ENCODE measurements around the gene RIN3.

RIN3 gene

GRCh38 chr14:92628636-92629035, 115.1 kb downstream of the RIN3 start:
- H3K36me3 ChIP-seq (ENCODE audit: control insufficient read depth in 1 of 2, insufficient read depth in 2 of 2, low read length in 2 of 2), result peaks cover 0 to 13% of the 10 kb centered on the region in 2 donors
- no peaks in the 10 kb centered on the region for H3K27me3 ChIP-seq (ENCODE audit: low read depth, low read length)
- no peak overlapping the region for H3K27ac ChIP-seq (ENCODE audit: low read length)
- no peak overlapping the region for H3K4me3 ChIP-seq (ENCODE audit: low read depth in 1 of 2, low read length in 2 of 2)
- H3K9me3 ChIP-seq (ENCODE audit: control insufficient read depth in 1 of 2, low read length in 2 of 2), result peaks cover 8 to 12% of the 10 kb centered on the region in 2 donors
- H3K4me1 ChIP-seq (ENCODE audit: control insufficient read depth in 1 of 2, insufficient read depth in 2 of 2, low read length in 2 of 2), result no peaks in the 10 kb centered on the region

- no peaks in the 10 kb centered on the region for H3K27me3 ChIP-seq (ENCODE audit: low read depth, low read length)
- H3K4me3 ChIP-seq (ENCODE audit: low read depth in 1 of 2, low read length in 2 of 2), result no peak overlapping the region
- H3K9me3 ChIP-seq (ENCODE audit: control insufficient read depth in 1 of 2, low read length in 2 of 2), result peaks cover 8 to 12% of the 10 kb centered on the region in 2 donors
- peaks cover 0 to 13% of the 10 kb centered on the region in 2 donors for H3K36me3 ChIP-seq (ENCODE audit: control insufficient read depth in 1 of 2, insufficient read depth in 2 of 2, low read length in 2 of 2)
- H3K27ac ChIP-seq (ENCODE audit: low read length), result no peak overlapping the region
- no peaks in the 10 kb centered on the region for H3K4me1 ChIP-seq (ENCODE audit: control insufficient read depth in 1 of 2, insufficient read depth in 2 of 2, low read length in 2 of 2)
Observed at GRCh38 chr14:92630367-92630766, 116.8 kb downstream of the RIN3 start.

GRCh38 chr14:92631098-92631497, 117.5 kb downstream of the RIN3 start:
- H3K4me3 ChIP-seq (ENCODE audit: low read depth in 1 of 2, low read length in 2 of 2), result no peak overlapping the region
- H3K27me3 ChIP-seq (ENCODE audit: low read depth, low read length), result no peaks in the 10 kb centered on the region
- H3K9me3 ChIP-seq (ENCODE audit: control insufficient read depth in 1 of 2, low read length in 2 of 2), result peaks cover 8 to 12% of the 10 kb centered on the region in 2 donors
- no peak overlapping the region for H3K27ac ChIP-seq (ENCODE audit: low read length)
- peaks cover 0 to 13% of the 10 kb centered on the region in 2 donors for H3K36me3 ChIP-seq (ENCODE audit: control insufficient read depth in 1 of 2, insufficient read depth in 2 of 2, low read length in 2 of 2)
- H3K4me1 ChIP-seq (ENCODE audit: control insufficient read depth in 1 of 2, insufficient read depth in 2 of 2, low read length in 2 of 2), result no peaks in the 10 kb centered on the region

GRCh38 chr14:92632546-92633273, 119.1 kb downstream of the RIN3 start:
- H3K27ac ChIP-seq (ENCODE audit: low read length), result no peak overlapping the region

GRCh38 chr14:92633274-92633616, 119.7 kb downstream of the RIN3 start:
- no peak overlapping the region for H3K27ac ChIP-seq (ENCODE audit: low read length)
- no peaks in the 10 kb centered on the region for H3K36me3 ChIP-seq (ENCODE audit: control insufficient read depth in 1 of 2, insufficient read depth in 2 of 2, low read length in 2 of 2)
- no peak overlapping the region for H3K4me3 ChIP-seq (ENCODE audit: low read depth in 1 of 2, low read length in 2 of 2)

More at GRCh38 chr14:92632546-92633273, 119.1 kb downstream of the RIN3 start:
- Histone ChIP-seq H3K36me3 (ENCODE audit: control insufficient read depth in 1 of 2, insufficient read depth in 2 of 2, low read length in 2 of 2) (peaks cover 0 to 2% of the 10 kb centered on the region in 2 donors), H3K27me3 (ENCODE audit: low read depth, low read length) (no peaks in the 10 kb centered on the region), H3K4me3 (ENCODE audit: low read depth in 1 of 2, low read length in 2 of 2) (no peak overlapping the region), H3K4me1 (ENCODE audit: control insufficient read depth in 1 of 2, insufficient read depth in 2 of 2, low read length in 2 of 2) (no peaks in the 10 kb centered on the region), H3K9me3 (ENCODE audit: control insufficient read depth in 1 of 2, low read length in 2 of 2) (peaks cover 0 to under 1% of the 10 kb centered on the region in 2 donors)

GRCh38 chr14:92633724-92634123, 120.1 kb downstream of the RIN3 start:
- no peaks in the 10 kb centered on the region for H3K36me3 ChIP-seq (ENCODE audit: control insufficient read depth in 1 of 2, insufficient read depth in 2 of 2, low read length in 2 of 2)
- no peak overlapping the region for H3K27ac ChIP-seq (ENCODE audit: low read length)
- H3K4me3 ChIP-seq (ENCODE audit: low read depth in 1 of 2, low read length in 2 of 2), result no peak overlapping the region
- no peaks in the 10 kb centered on the region for H3K27me3 ChIP-seq (ENCODE audit: low read depth, low read length)
- H3K9me3 ChIP-seq (ENCODE audit: control insufficient read depth in 1 of 2, low read length in 2 of 2), result no peaks in the 10 kb centered on the region
- H3K4me1 ChIP-seq (ENCODE audit: control insufficient read depth in 1 of 2, insufficient read depth in 2 of 2, low read length in 2 of 2), result no peaks in the 10 kb centered on the region

More at GRCh38 chr14:92633274-92633616, 119.7 kb downstream of the RIN3 start:
- Histone ChIP-seq H3K27me3 (ENCODE audit: low read depth, low read length) (no peaks in the 10 kb centered on the region), H3K4me1 (ENCODE audit: control insufficient read depth in 1 of 2, insufficient read depth in 2 of 2, low read length in 2 of 2) (no peaks in the 10 kb centered on the region), H3K9me3 (ENCODE audit: control insufficient read depth in 1 of 2, low read length in 2 of 2) (no peaks in the 10 kb centered on the region)

GRCh38 chr14:92635031-92635430, 121.5 kb downstream of the RIN3 start:
- no peak overlapping the region for H3K4me3 ChIP-seq (ENCODE audit: low read depth in 1 of 2, low read length in 2 of 2)
- no peaks in the 10 kb centered on the region for H3K9me3 ChIP-seq (ENCODE audit: control insufficient read depth in 1 of 2, low read length in 2 of 2)
- no peaks in the 10 kb centered on the region for H3K36me3 ChIP-seq (ENCODE audit: control insufficient read depth in 1 of 2, insufficient read depth in 2 of 2, low read length in 2 of 2)
- H3K4me1 ChIP-seq (ENCODE audit: control insufficient read depth in 1 of 2, insufficient read depth in 2 of 2, low read length in 2 of 2), result no peaks in the 10 kb centered on the region
- H3K27me3 ChIP-seq (ENCODE audit: low read depth, low read length), result no peaks in the 10 kb centered on the region
- no peak overlapping the region for H3K27ac ChIP-seq (ENCODE audit: low read length)

- Histone ChIP-seq H3K4me3 (ENCODE audit: low read depth in 1 of 2, low read length in 2 of 2) (no peak overlapping the region), H3K27me3 (ENCODE audit: low read depth, low read length) (no peaks in the 10 kb centered on the region), H3K27ac (ENCODE audit: low read length) (no peak overlapping the region), H3K9me3 (ENCODE audit: control insufficient read depth in 1 of 2, low read length in 2 of 2) (no peaks in the 10 kb centered on the region), H3K4me1 (ENCODE audit: control insufficient read depth in 1 of 2, insufficient read depth in 2 of 2, low read length in 2 of 2) (no peaks in the 10 kb centered on the region), H3K36me3 (ENCODE audit: control insufficient read depth in 1 of 2, insufficient read depth in 2 of 2, low read length in 2 of 2) (peaks cover 0 to under 1% of the 10 kb centered on the region in 2 donors)
Observed at GRCh38 chr14:92635896-92636295, 122.3 kb downstream of the RIN3 start.

GRCh38 chr14:92637228-92637627, 123.6 kb downstream of the RIN3 start:
- H3K36me3 ChIP-seq (ENCODE audit: control insufficient read depth in 1 of 2, insufficient read depth in 2 of 2, low read length in 2 of 2), result peaks cover 0 to 12% of the 10 kb centered on the region in 2 donors
- no peaks in the 10 kb centered on the region for H3K4me1 ChIP-seq (ENCODE audit: control insufficient read depth in 1 of 2, insufficient read depth in 2 of 2, low read length in 2 of 2)
- H3K27ac ChIP-seq (ENCODE audit: low read length), result no peak overlapping the region
- H3K27me3 ChIP-seq (ENCODE audit: low read depth, low read length), result no peaks in the 10 kb centered on the region
- H3K4me3 ChIP-seq (ENCODE audit: low read depth in 1 of 2, low read length in 2 of 2), result no peak overlapping the region
- no peaks in the 10 kb centered on the region for H3K9me3 ChIP-seq (ENCODE audit: control insufficient read depth in 1 of 2, low read length in 2 of 2)

GRCh38 chr14:92637864-92638263, 124.3 kb downstream of the RIN3 start:
- Histone ChIP-seq H3K9me3 (ENCODE audit: control insufficient read depth in 1 of 2, low read length in 2 of 2) (no peaks in the 10 kb centered on the region), H3K36me3 (ENCODE audit: control insufficient read depth in 1 of 2, insufficient read depth in 2 of 2, low read length in 2 of 2) (peaks cover 0 to 18% of the 10 kb centered on the region in 2 donors), H3K4me3 (ENCODE audit: low read depth in 1 of 2, low read length in 2 of 2) (no peak overlapping the region), H3K4me1 (ENCODE audit: control insufficient read depth in 1 of 2, insufficient read depth in 2 of 2, low read length in 2 of 2) (no peaks in the 10 kb centered on the region), H3K27me3 (ENCODE audit: low read depth, low read length) (no peaks in the 10 kb centered on the region), H3K27ac (ENCODE audit: low read length) (no peak overlapping the region)

GRCh38 chr14:92638266-92638665, 124.7 kb downstream of the RIN3 start:
- Histone ChIP-seq H3K4me3 (ENCODE audit: low read depth in 1 of 2, low read length in 2 of 2) (no peak overlapping the region), H3K27ac (ENCODE audit: low read length) (no peak overlapping the region), H3K36me3 (ENCODE audit: control insufficient read depth in 1 of 2, insufficient read depth in 2 of 2, low read length in 2 of 2) (peaks cover 0 to 18% of the 10 kb centered on the region in 2 donors), H3K27me3 (ENCODE audit: low read depth, low read length) (no peaks in the 10 kb centered on the region), H3K9me3 (ENCODE audit: control insufficient read depth in 1 of 2, low read length in 2 of 2) (no peaks in the 10 kb centered on the region), H3K4me1 (ENCODE audit: control insufficient read depth in 1 of 2, insufficient read depth in 2 of 2, low read length in 2 of 2) (no peaks in the 10 kb centered on the region)

- H3K4me3 ChIP-seq (ENCODE audit: low read depth in 1 of 2, low read length in 2 of 2), result no peak overlapping the region
- peaks cover 0 to 18% of the 10 kb centered on the region in 2 donors for H3K36me3 ChIP-seq (ENCODE audit: control insufficient read depth in 1 of 2, insufficient read depth in 2 of 2, low read length in 2 of 2)
- H3K9me3 ChIP-seq (ENCODE audit: control insufficient read depth in 1 of 2, low read length in 2 of 2), result no peaks in the 10 kb centered on the region
- no peaks in the 10 kb centered on the region for H3K4me1 ChIP-seq (ENCODE audit: control insufficient read depth in 1 of 2, insufficient read depth in 2 of 2, low read length in 2 of 2)
- no peaks in the 10 kb centered on the region for H3K27me3 ChIP-seq (ENCODE audit: low read depth, low read length)
- H3K27ac ChIP-seq (ENCODE audit: low read length), result no peak overlapping the region
Observed at GRCh38 chr14:92638904-92639303, 125.3 kb downstream of the RIN3 start.

Measured in muscle layer of duodenum (tissue), 2 donors.